Lower leg skin (tissue), 4 donors: ENCODE data around the gene BCAS1. TPM values are rescaled to one million over a fixed set of nuclear protein-coding genes. Genes with fewer than 3 reads are reported as not detected.

Experiments used
- DNase-seq, 2 donors: peaks; one replicate each; pipeline ENCODE4 v3.0.0-alpha.2; 2019; ENCODE audit warnings: low spot score in 2 of 2
- H3K4me3 ChIP-seq: fragments of 200-600 bp; sonication (generic); 2 replicates; pipeline ENCODE4 v1.5.1; 2017; ENCODE audit warnings: mild to moderate bottlenecking, low read depth; ENCODE audit not compliant: poor library complexity, severe bottlenecking
- POLR2A ChIP-seq, 2 donors: fragments of 450-650 bp; IDR thresholded peaks; one replicate each; pipeline ENCODE4 v1.6.1; 2016 to 2017; ENCODE audit warnings: antibody characterized with exemption in 2 of 2, mild to moderate bottlenecking in 1 of 2, moderate library complexity in 1 of 2
- WGBS, 2 donors: methylation state at CpG; one replicate each; pipeline ENCODE4 v1.1.5; 2018; 5-methylcytosine and 5-hydroxymethylcytosine counted together
- intact Hi-C: fragments of 100-400 bp; cut with DNase I; formaldehyde crosslinking; loops from one replicate; pipeline ENCODE4 v1.15.0; 2023; ENCODE audit warnings: low total_unique reads
- total RNA-seq, 4 donors: library from RNA; depleted of rRNA; stranded (reverse); fragments of >200 nt; gene quantifications; one replicate each; pipeline ENCODE4 v1.1.0, GENCODE V29; 2016
- TF ChIP-seq, protein P1 (sequence below), 3 donors: fragments of 450-650 bp; IDR thresholded peaks; one replicate each; pipeline ENCODE4 v1.5.1; 2016; ENCODE audit warnings: antibody characterized with exemption in 3 of 3, mild to moderate bottlenecking in 3 of 3, moderate library complexity in 2 of 3

BCAS1 gene
- total RNA-seq, 4 donors from 2014 or later, result 1.7 to 3.7 (median 2.1) TPM

DNA sequence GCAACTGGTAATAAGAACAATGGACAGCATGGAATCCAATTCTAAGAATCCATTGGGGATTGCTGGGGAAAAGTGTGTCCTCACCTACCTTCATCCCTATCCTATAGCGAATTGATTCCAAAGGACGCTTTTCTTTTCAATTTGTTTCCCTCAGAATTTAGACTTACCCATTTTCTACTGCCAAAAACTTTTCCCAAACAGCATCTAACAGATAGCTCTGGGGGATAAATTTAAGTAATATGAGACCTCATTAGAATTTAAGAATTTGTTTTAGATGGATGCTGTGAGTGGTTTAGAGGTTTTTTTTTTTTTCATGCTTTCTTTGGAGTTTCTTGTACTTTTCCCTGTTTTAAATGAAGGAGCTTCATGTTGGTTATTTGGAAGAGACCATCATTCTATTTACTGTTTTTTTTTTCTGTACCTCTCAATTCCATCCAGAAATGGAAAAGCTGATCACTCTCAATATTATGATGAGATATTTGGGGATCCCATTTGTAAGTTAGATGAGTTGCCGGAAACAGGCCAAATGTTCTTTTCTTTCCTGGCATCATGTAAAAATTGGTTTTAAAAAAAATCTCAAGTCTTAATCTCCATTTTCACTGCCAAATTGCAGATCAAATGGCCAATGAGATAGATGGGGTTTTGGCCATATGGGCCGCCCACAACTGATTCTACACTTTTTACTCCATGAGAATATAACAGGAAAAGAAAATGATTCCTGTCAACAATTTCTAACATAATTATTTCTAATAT is 105.7 kb downstream of the BCAS1 start:
- WGBS, 2 donors, result 85 to 91% methylated on average over 4 of the region's 4 CpGs
- DNase-seq, result no peak
- intact Hi-C loops, result no loop called here
- no peak for TF ChIP-seq POLR2A (IDR thresholded peaks at IDR 0.05)
- TF ChIP-seq, protein P1, sequence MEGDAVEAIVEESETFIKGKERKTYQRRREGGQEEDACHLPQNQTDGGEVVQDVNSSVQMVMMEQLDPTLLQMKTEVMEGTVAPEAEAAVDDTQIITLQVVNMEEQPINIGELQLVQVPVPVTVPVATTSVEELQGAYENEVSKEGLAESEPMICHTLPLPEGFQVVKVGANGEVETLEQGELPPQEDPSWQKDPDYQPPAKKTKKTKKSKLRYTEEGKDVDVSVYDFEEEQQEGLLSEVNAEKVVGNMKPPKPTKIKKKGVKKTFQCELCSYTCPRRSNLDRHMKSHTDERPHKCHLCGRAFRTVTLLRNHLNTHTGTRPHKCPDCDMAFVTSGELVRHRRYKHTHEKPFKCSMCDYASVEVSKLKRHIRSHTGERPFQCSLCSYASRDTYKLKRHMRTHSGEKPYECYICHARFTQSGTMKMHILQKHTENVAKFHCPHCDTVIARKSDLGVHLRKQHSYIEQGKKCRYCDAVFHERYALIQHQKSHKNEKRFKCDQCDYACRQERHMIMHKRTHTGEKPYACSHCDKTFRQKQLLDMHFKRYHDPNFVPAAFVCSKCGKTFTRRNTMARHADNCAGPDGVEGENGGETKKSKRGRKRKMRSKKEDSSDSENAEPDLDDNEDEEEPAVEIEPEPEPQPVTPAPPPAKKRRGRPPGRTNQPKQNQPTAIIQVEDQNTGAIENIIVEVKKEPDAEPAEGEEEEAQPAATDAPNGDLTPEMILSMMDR (IDR thresholded peaks at IDR 0.05), result no peak
- H3K4me3 ChIP-seq, result no peak overlapping the region

DNA sequence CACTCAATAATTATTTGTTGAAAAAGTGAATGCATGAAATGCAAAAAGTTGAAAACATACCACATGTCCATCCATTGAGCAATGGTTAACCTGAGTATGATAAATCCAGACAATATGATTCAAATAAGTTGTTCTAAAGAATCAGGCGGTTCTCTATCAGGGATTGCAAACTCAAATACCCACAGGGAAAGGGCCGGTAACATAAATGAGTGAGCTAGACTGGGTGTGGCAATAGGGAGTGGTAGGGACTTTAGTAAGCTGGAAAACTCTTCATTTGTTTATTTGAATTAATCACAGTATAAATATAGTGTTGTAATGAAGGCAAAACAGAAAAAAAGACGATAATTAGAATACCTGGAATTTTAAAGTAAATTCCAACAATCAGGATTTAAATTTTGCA is 106.3 kb downstream of the BCAS1 start:
- no peak for DNase-seq
- H3K4me3 ChIP-seq, result no peak overlapping the region
- TF ChIP-seq POLR2A (IDR thresholded peaks at IDR 0.05), result no peak
- TF ChIP-seq, protein P1 (IDR thresholded peaks at IDR 0.05), result no peak
- WGBS, 2 donors, result 44 to 48% methylated on average over 3 of the region's 3 CpGs
- intact Hi-C loops, result no loop called here

DNA sequence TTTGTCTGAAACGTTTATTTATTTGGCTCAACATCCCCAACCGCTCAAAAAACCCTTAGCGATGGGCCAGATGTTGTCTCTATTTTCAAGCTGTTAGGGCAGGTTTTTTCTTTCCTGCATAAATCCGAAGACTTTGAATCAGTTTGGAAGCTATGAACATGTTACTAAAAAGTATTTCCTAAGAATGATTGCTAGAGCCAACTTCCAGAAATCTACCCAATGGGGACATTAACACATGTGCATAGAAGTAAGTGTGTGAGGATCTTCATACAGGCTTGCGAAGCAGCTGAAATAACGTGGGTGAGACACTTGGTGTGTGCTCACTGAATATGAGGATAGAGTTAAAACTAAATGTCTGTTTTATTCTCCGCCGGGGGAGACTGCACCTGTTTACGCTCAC is 106.8 kb downstream of the BCAS1 start:
- intact Hi-C loops, result no loop called here
- TF ChIP-seq, protein P1 (IDR thresholded peaks at IDR 0.05), result no peak
- no peak for DNase-seq
- no peak overlapping the region for H3K4me3 ChIP-seq
- WGBS, 2 donors, result 87 to 88% methylated on average over 9 of the region's 9 CpGs

DNA sequence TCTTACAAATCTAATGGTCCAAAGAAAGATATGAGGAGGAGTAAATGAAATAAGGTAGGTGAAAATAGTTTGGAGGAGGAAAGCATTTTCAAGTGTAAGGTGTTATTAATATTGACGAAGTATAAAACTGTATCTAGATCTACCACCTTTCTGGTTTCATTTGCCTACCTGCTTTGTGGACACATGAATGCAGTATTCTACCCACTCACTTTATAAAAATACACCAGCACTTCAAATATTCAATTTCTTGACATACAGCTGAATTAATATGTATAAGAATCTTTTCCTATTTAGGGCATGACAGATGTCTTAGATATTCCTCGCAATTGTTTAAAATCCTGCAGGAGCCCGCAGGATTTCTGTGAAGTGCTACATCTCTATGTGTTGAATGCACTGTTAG is 108.0 kb downstream of the BCAS1 start:
- TF ChIP-seq, protein P1 (IDR thresholded peaks at IDR 0.05), result no peak
- no peak for TF ChIP-seq POLR2A (IDR thresholded peaks at IDR 0.05)
- no peak overlapping the region for H3K4me3 ChIP-seq
- WGBS, 2 donors, result 98% methylated on average over 3 of the region's 3 CpGs
- intact Hi-C loops, result no loop called here
- no peak for DNase-seq

DNA sequence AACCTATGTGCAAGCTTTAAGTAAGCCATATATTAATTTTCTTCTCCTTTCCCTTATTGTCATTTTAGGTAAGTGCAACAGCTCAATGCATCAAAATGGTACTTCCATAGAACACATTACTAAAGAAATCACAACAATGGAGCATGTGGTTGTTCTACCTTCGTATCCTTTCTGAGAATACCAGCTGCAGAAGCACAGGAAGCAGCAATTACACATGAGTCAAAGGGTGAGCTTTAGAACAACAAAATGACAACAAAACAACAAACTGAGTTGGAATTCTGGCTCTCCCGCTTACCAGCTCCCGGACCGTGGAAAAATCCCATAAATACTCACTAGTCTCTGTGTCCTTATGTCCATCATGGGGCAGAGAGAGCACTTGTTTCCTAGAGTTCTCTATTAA is 108.9 kb downstream of the BCAS1 start:
- intact Hi-C loops, result no loop called here
- 55 to 65% methylated on average over 4 of the region's 4 CpGs for WGBS, 2 donors
- no peak for DNase-seq
- no peak overlapping the region for H3K4me3 ChIP-seq
- TF ChIP-seq, protein P1 (IDR thresholded peaks at IDR 0.05), result no peak
- no peak for TF ChIP-seq POLR2A (IDR thresholded peaks at IDR 0.05)
